Peyer's patch (tissue), 4 donors: ENCODE data around the gene DNMT3A.

Experiments
- CTCF ChIP-seq, 6 experiments: fragments of 450-650 bp in 4 of 6; fragments of 200-600 bp in 2 of 6; sonication (generic) in 1 of 6; IDR thresholded peaks; one replicate each; pipeline ENCODE4 v1.5.1; 2017 to 2019; ENCODE audit warnings: antibody characterized with exemption in 6 of 6, mild to moderate bottlenecking in 3 of 6, moderate library complexity in 1 of 6
- POLR2A ChIP-seq, 2 donors: fragments of 450-650 bp; IDR thresholded peaks; one replicate each; pipeline ENCODE4 v1.5.1; 2017; ENCODE audit warnings: antibody characterized with exemption in 2 of 2, mild to moderate bottlenecking in 2 of 2, moderate library complexity in 2 of 2

- no peak for TF ChIP-seq CTCF (IDR thresholded peaks at IDR 0.05)
- no peak for TF ChIP-seq POLR2A (IDR thresholded peaks at IDR 0.05)
Observed at GRCh38 chr2:25335204-25335603, 6.5 kb downstream of the DNMT3A start.
